ENCODE data around the gene RAI1. TPM values are rescaled to one million over a fixed set of nuclear protein-coding genes. Genes with fewer than 3 reads are reported as not detected.
A peak's percentile ranks its signal among the peaks of the same experiment; 100 is the strongest.

Gene RAI1
- total RNA-seq, 1 donor from 2014 or later: 39.1 TPM

DNA sequence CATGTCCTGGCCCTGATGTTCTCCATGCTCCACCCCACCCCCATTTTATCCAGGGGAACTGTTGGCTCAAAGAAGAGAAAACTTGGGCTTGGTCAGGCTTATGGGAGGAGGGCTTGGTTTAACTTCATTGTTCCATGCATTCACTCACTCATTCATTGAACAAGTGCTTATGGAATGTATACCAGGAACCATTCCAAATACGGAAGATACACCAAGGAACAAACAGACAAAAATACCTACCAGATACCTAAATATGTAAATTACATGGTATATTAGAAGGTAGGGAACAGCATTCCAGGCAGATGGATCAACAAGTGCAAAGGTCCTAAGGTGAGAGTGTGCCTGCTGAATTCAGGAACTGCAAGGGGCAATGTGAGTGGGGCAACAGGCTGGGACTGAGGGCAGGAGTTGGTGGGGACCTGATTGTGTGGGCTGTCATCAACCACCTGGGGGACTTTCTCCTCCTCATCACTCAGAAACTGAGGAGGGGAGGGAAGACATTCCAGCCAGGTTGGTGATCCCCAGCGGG is 39.9 kb downstream of the RAI1 start:
- Histone ChIP-seq H3K9ac (ENCODE audit: low read length) (no peak overlapping the region), H3K9me3 (ENCODE audit: insufficient read depth, low read depth, low read length) (no peaks in the 10 kb centered on the region), H2AFZ (ENCODE audit: low read depth, low read length) (no peak overlapping the region), H3K27me3 (ENCODE audit: insufficient read depth, low read length) (no peaks in the 10 kb centered on the region), H3K4me2 (ENCODE audit: low read length) (no peak overlapping the region), H3K27ac (ENCODE audit: low read depth, low read length) (no peak overlapping the region), H3K4me1 (ENCODE audit: insufficient read depth, low read length) (peaks cover 37% of the 10 kb centered on the region), H3K4me3 (ENCODE audit: insufficient read depth, low read depth, low read length) (no peak overlapping the region), H3K36me3 (ENCODE audit: insufficient read depth, low read length) (no peaks in the 10 kb centered on the region), H3K79me2 (ENCODE audit: insufficient read depth, low read length) (peaks cover 80% of the 10 kb centered on the region), H4K20me1 (ENCODE audit: insufficient read depth, low read length) (peaks cover 83% of the 10 kb centered on the region)
- DNase-seq (ENCODE audit: low read depth) (no peak), FAIRE-seq (no peak)
- Mint-ChIP-seq H3K36me3 (ENCODE audit: low read depth, unreplicated experiment) (peaks cover 4% of the 10 kb centered on the region), H3K27me3 (ENCODE audit: low read depth, unreplicated experiment) (no peaks in the 10 kb centered on the region), H3K27ac (ENCODE audit: unreplicated experiment) (no peak overlapping the region), H3K4me1 (ENCODE audit: low read depth, unreplicated experiment) (peaks cover 46% of the 10 kb centered on the region), H3K9me3 (ENCODE audit: unreplicated experiment) (peaks cover 3% of the 10 kb centered on the region), H3K4me3 (ENCODE audit: unreplicated experiment) (no peak overlapping the region)
- TF ChIP-seq EZH2 (IDR thresholded peaks at IDR 0.05; ENCODE audit: insufficient read depth, low read length) (no peak), CTCF (IDR thresholded peaks at IDR 0.05; ENCODE audit: insufficient read depth, low read depth, low read length) (no peak)

DNA sequence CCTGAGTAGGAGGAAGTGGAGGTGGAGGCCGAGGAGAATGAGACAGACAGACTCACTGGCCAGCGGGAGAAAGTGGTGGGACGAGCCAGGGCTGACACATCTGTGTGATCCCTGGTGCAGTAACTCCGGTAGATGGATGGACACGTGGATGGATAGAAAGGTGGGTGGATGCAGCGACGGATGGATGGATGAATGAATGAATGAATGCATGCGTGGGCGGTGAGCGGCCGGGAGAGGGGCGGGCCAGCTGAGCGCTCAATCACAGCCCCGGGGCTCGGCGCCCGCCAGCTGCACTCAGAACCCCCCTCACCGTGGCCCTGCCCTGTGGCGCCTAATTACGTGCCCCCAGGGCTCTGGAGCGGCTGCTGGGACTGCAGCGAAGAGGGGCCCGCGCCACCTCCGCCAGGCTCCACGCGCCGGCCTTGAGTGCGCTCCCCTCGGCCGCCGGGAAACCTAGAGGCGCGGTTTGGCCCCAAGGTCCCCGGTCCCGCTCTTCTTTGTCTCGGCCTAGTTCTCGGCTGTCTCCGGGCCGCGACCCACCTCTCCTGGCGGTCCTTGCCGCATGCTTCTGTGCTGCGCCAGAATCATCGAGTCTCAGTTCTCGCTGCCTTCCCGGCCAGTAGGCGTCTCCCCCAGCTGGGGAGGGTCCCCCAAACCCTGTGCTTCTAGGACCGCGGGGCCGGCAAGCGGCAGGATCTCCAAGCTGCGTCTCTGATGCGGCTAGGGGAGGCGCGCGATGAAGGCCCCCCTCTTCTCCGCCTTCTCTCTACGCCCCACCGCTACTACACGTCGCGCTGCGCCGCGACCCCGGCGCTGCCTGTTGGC is 41.0 kb downstream of the RAI1 start:
- H3K36me3 Mint-ChIP-seq (ENCODE audit: low read depth, unreplicated experiment): peaks cover 4% of the 10 kb centered on the region
- H3K9me3 ChIP-seq (ENCODE audit: insufficient read depth, low read depth, low read length): no peaks in the 10 kb centered on the region
- peaks cover 48% of the 10 kb centered on the region for H3K4me1 Mint-ChIP-seq (ENCODE audit: low read depth, unreplicated experiment)
- FAIRE-seq (no peak), DNase-seq (ENCODE audit: low read depth) (peak; percentile 40)
- H2AFZ ChIP-seq (ENCODE audit: low read depth, low read length): peak overlapping the region; percentile 52
- peaks cover 3% of the 10 kb centered on the region for H3K9me3 Mint-ChIP-seq (ENCODE audit: unreplicated experiment)
- no peaks in the 10 kb centered on the region for H3K27me3 ChIP-seq (ENCODE audit: insufficient read depth, low read length)
- H3K79me2 ChIP-seq (ENCODE audit: insufficient read depth, low read length): peaks cover 79% of the 10 kb centered on the region
- peaks cover 39% of the 10 kb centered on the region for H3K4me1 ChIP-seq (ENCODE audit: insufficient read depth, low read length)
- H3K27me3 Mint-ChIP-seq (ENCODE audit: low read depth, unreplicated experiment): no peaks in the 10 kb centered on the region
- H3K27ac ChIP-seq (ENCODE audit: low read depth, low read length): peak overlapping the region; percentile 57
- H3K4me2 ChIP-seq (ENCODE audit: low read length): peak overlapping the region; percentile 98
- peak overlapping the region; percentile 90 for H3K4me3 Mint-ChIP-seq (ENCODE audit: unreplicated experiment)
- peak overlapping the region; percentile 77 for H3K9ac ChIP-seq (ENCODE audit: low read length)
- peak overlapping the region; percentile 63 for H3K4me3 ChIP-seq (ENCODE audit: insufficient read depth, low read depth, low read length)
- TF ChIP-seq EZH2 (IDR thresholded peaks at IDR 0.05; ENCODE audit: insufficient read depth, low read length) (no peak), CTCF (IDR thresholded peaks at IDR 0.05; ENCODE audit: insufficient read depth, low read depth, low read length) (no peak)
- peaks cover 83% of the 10 kb centered on the region for H4K20me1 ChIP-seq (ENCODE audit: insufficient read depth, low read length)
- no peaks in the 10 kb centered on the region for H3K36me3 ChIP-seq (ENCODE audit: insufficient read depth, low read length)
- peak overlapping the region; percentile 94 for H3K27ac Mint-ChIP-seq (ENCODE audit: unreplicated experiment)
